Stimulated activated CD8-positive, alpha-beta memory T cell treated with anti-CD3 and anti-CD28 coated beads, Interleukin-4, amount 100 ng/mL, for 24 hours (primary cell): ENCODE data around the gene SMARCD1.

Experiments
- DNase-seq: peaks from one replicate; pipeline ENCODE4 v3.0.0-alpha.2; 2020; ENCODE audit warnings: low read depth

The SMARCD1 gene

GRCh38 chr12:50104417-50105366 is 19.6 kb downstream of the SMARCD1 start:
- DNase-seq = no peak

GRCh38 chr12:50105913-50106450 is 20.8 kb downstream of the SMARCD1 start:
- no peak for DNase-seq

- no peak for DNase-seq
Measured at GRCh38 chr12:50106907-50107306, 21.8 kb downstream of the SMARCD1 start.

- DNase-seq = no peak
Measured at GRCh38 chr12:50107416-50108268, 22.5 kb downstream of the SMARCD1 start.

GRCh38 chr12:50109319-50109718 is 24.2 kb downstream of the SMARCD1 start:
- DNase-seq = no peak

GRCh38 chr12:50110127-50110761 is 25.1 kb downstream of the SMARCD1 start:
- DNase-seq = no peak

GRCh38 chr12:50110762-50111351 is 25.7 kb downstream of the SMARCD1 start:
- DNase-seq = no peak

GRCh38 chr12:50111395-50111692 is 26.2 kb downstream of the SMARCD1 start:
- no peak for DNase-seq

- peak; percentile 98 for DNase-seq
Measured at GRCh38 chr12:50111693-50112455, 26.7 kb downstream of the SMARCD1 start, which contains the start of gene COX14. Gene COX14 (plus strand): TSS chr12:50112236. CDS start chr12:50120044, 7,808 bp downstream.

GRCh38 chr12:50112456-50113218 is 27.5 kb downstream of the SMARCD1 start:
- no peak for DNase-seq

GRCh38 chr12:50117057-50117622 is 32.0 kb downstream of the SMARCD1 start:
- DNase-seq = no peak

- no peak for DNase-seq
Measured at GRCh38 chr12:50119387-50119786, 34.2 kb downstream of the SMARCD1 start.

GRCh38 chr12:50120521-50120920 is 35.4 kb downstream of the SMARCD1 start:
- no peak for DNase-seq

GRCh38 chr12:50120953-50121352 is 35.8 kb downstream of the SMARCD1 start:
- no peak for DNase-seq

GRCh38 chr12:50121641-50122040 is 36.5 kb downstream of the SMARCD1 start:
- DNase-seq = no peak

GRCh38 chr12:50123203-50123602 is 38.1 kb downstream of the SMARCD1 start:
- DNase-seq = no peak

GRCh38 chr12:50127546-50127945 is 42.4 kb downstream of the SMARCD1 start:
- DNase-seq = no peak

GRCh38 chr12:50129290-50129689 is 44.1 kb downstream of the SMARCD1 start:
- DNase-seq = no peak

GRCh38 chr12:50132505-50133135 is 47.5 kb downstream of the SMARCD1 start:
- DNase-seq = no peak
